Measurements from ENCODE around the gene SLC9A9.

- TF ChIP-seq MXI1 (IDR thresholded peaks at IDR 0.05; ENCODE audit: low read depth, low read length), result no peak
- TF ChIP-seq, protein P1, sequence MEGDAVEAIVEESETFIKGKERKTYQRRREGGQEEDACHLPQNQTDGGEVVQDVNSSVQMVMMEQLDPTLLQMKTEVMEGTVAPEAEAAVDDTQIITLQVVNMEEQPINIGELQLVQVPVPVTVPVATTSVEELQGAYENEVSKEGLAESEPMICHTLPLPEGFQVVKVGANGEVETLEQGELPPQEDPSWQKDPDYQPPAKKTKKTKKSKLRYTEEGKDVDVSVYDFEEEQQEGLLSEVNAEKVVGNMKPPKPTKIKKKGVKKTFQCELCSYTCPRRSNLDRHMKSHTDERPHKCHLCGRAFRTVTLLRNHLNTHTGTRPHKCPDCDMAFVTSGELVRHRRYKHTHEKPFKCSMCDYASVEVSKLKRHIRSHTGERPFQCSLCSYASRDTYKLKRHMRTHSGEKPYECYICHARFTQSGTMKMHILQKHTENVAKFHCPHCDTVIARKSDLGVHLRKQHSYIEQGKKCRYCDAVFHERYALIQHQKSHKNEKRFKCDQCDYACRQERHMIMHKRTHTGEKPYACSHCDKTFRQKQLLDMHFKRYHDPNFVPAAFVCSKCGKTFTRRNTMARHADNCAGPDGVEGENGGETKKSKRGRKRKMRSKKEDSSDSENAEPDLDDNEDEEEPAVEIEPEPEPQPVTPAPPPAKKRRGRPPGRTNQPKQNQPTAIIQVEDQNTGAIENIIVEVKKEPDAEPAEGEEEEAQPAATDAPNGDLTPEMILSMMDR (IDR thresholded peaks at IDR 0.05 in 2 of 3, conservative IDR thresholded peaks at IDR 0.05 in 1 of 3; ENCODE audit: control insufficient read depth in 2 of 3, extremely low read depth in 1 of 3, insufficient read depth in 1 of 3, low read depth in 3 of 3, low read length in 3 of 3), result no peak
- no peak for TF ChIP-seq BMI1 (IDR thresholded peaks at IDR 0.05; ENCODE audit: borderline replicate concordance)
- no peak for TF ChIP-seq SMC3 (IDR thresholded peaks at IDR 0.05; ENCODE audit: borderline replicate concordance, low read length)
- TF ChIP-seq ZSCAN29 (IDR thresholded peaks at IDR 0.05), result no peak
- TF ChIP-seq JUND (IDR thresholded peaks at IDR 0.05; ENCODE audit: low read depth, low read length), result no peak
- TF ChIP-seq, protein P2, sequence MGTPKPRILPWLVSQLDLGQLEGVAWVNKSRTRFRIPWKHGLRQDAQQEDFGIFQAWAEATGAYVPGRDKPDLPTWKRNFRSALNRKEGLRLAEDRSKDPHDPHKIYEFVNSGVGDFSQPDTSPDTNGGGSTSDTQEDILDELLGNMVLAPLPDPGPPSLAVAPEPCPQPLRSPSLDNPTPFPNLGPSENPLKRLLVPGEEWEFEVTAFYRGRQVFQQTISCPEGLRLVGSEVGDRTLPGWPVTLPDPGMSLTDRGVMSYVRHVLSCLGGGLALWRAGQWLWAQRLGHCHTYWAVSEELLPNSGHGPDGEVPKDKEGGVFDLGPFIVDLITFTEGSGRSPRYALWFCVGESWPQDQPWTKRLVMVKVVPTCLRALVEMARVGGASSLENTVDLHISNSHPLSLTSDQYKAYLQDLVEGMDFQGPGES (IDR thresholded peaks at IDR 0.05), result no peak
- TF ChIP-seq EGR1 (IDR thresholded peaks at IDR 0.05; ENCODE audit: borderline replicate concordance in 1 of 2, low read depth in 2 of 2, low read length in 2 of 2), result no peak
- TF ChIP-seq NRF1 (conservative IDR thresholded peaks at IDR 0.05; ENCODE audit: low read depth, low read length), result no peak
- no peak for TF ChIP-seq POLR2A (IDR thresholded peaks at IDR 0.05; ENCODE audit: low read depth, low read length)
- no peak for TF ChIP-seq GABPA (IDR thresholded peaks at IDR 0.05; ENCODE audit: low read depth)
Observed at GRCh38 chr3:143830786-143831185, 17.5 kb downstream of the SLC9A9 start.
